Breast epithelium (tissue), 4 donors: ENCODE data around the gene DR1. TPM values are rescaled to one million over a fixed set of nuclear protein-coding genes. Genes with fewer than 3 reads are reported as not detected.

Experiments used
- DNase-seq, 2 donors: peaks; one replicate each; pipeline ENCODE4 v3.0.0-alpha.2; 2019; ENCODE audit warnings: low spot score in 2 of 2
- H3K27ac ChIP-seq, 2 donors: fragments of 200-600 bp; sonication (generic) in 1 of 2; one replicate each; pipeline ENCODE4 v1.5.1; 2016 to 2019; ENCODE audit warnings: mild to moderate bottlenecking in 1 of 2
- H3K27me3 ChIP-seq, 2 donors: fragments of 200-600 bp; sonication (generic) in 1 of 2; one replicate each; pipeline versions ENCODE4 v1.5.1 to v1.6.0; 2017 to 2019; ENCODE audit warnings: control low read depth in 1 of 2, mild to moderate bottlenecking in 1 of 2
- H3K36me3 ChIP-seq: fragments of 200-600 bp; one replicate; pipeline ENCODE4 v1.5.1; 2019
- H3K4me1 ChIP-seq, 2 donors: fragments of 200-600 bp; sonication (generic); one replicate each; pipeline ENCODE4 v1.5.1; 2016 to 2019; ENCODE audit warnings: control low read depth in 1 of 2
- H3K4me3 ChIP-seq, 3 donors: fragments of 200-600 bp; sonication (generic); 1 replicate in 2 of 3; 2 replicates in 1 of 3; pipeline ENCODE4 v1.5.1; 2016 to 2019; ENCODE audit warnings: mild to moderate bottlenecking in 3 of 3, moderate library complexity in 2 of 3
- H3K9me3 ChIP-seq, 2 donors: fragments of 200-600 bp; sonication (generic) in 1 of 2; one replicate each; pipeline ENCODE4 v1.5.1; 2016 to 2019; ENCODE audit warnings: control low read depth in 1 of 2
- CTCF ChIP-seq, 3 donors: fragments of 450-650 bp; IDR thresholded peaks; one replicate each; pipeline ENCODE4 v1.5.1; 2016 to 2017; ENCODE audit warnings: antibody characterized with exemption in 3 of 3, mild to moderate bottlenecking in 3 of 3, moderate library complexity in 3 of 3
- POLR2A ChIP-seq: fragments of 450-650 bp; IDR thresholded peaks from one replicate; pipeline ENCODE4 v1.6.1; 2016; ENCODE audit warnings: antibody characterized with exemption, mild to moderate bottlenecking, moderate library complexity
- POLR2AphosphoS5 ChIP-seq, 3 donors: sonication (generic); formaldehyde crosslinking; IDR thresholded peaks; one replicate each; pipeline ENCODE4 v1.6.1; 2017; ENCODE audit warnings: antibody characterized with exemption in 3 of 3
- intact Hi-C: fragments of 100-400 bp; cut with DNase I; formaldehyde crosslinking; loops from one replicate; pipeline ENCODE4 v1.15.1; 2023; ENCODE audit warnings: low total_unique reads
- total RNA-seq, 3 donors: library from RNA; depleted of rRNA; stranded (reverse); fragments of >200 nt; gene quantifications; one replicate each; pipeline ENCODE4 v1.1.0, GENCODE V29; 2016

The DR1 gene
- total RNA-seq, 3 donors from 2014 or later, result 23.6 to 33.1 (median 31.0) TPM

GRCh38 chr1:93339171-93339697 is 6.5 kb upstream of the DR1 start:
- Histone ChIP-seq H3K9me3 (no peaks in the 10 kb centered on the region), H3K27me3 (no peaks in the 10 kb centered on the region), H3K4me1 (no peaks in the 10 kb centered on the region), H3K36me3 (no peaks in the 10 kb centered on the region), H3K4me3 (no peak overlapping the region), H3K27ac (no peak overlapping the region)
- TF ChIP-seq POLR2A (no peak), CTCF (IDR thresholded peaks at IDR 0.05) (no peak), POLR2AphosphoS5 (IDR thresholded peaks at IDR 0.05) (no peak)
- DNase-seq, result no peak
- intact Hi-C loops, result no loop called here

GRCh38 chr1:93340090-93340489 is 5.6 kb upstream of the DR1 start:
- Histone ChIP-seq H3K27me3 (no peaks in the 10 kb centered on the region), H3K4me3 (no peak overlapping the region), H3K27ac (no peak overlapping the region), H3K36me3 (no peaks in the 10 kb centered on the region), H3K4me1 (no peaks in the 10 kb centered on the region), H3K9me3 (no peaks in the 10 kb centered on the region)
- no peak for TF ChIP-seq POLR2AphosphoS5 (IDR thresholded peaks at IDR 0.05)
- no peak for DNase-seq
- intact Hi-C loops, result loop anchor here (10.0 kb wide), 1 partner anchor 105 kb away; the partner anchor contains the start of gene FNBP1L

- no peak for DNase-seq
- Histone ChIP-seq H3K36me3 (no peaks in the 10 kb centered on the region), H3K9me3 (no peaks in the 10 kb centered on the region), H3K4me3 (no peak overlapping the region), H3K4me1 (no peaks in the 10 kb centered on the region), H3K27ac (no peak overlapping the region), H3K27me3 (no peaks in the 10 kb centered on the region)
- intact Hi-C loops, result loop anchor here (10.0 kb wide), 1 partner anchor 100 kb away; the partner anchor contains the start of gene FNBP1L
- TF ChIP-seq POLR2AphosphoS5 (IDR thresholded peaks at IDR 0.05) (no peak), CTCF (IDR thresholded peaks at IDR 0.05) (no peak), POLR2A (no peak)
Observed at GRCh38 chr1:93344484-93344883, 1.2 kb upstream of the DR1 start.

- peaks cover 0 to 1% of the 10 kb centered on the region in 2 donors for H3K4me1 ChIP-seq
- no peak for TF ChIP-seq CTCF (IDR thresholded peaks at IDR 0.05)
- TF ChIP-seq POLR2AphosphoS5 (IDR thresholded peaks at IDR 0.05), result no peak
- no peak for TF ChIP-seq POLR2A
- DNase-seq, result no peak
- intact Hi-C loops, result loop anchor here (10.0 kb wide), 1 partner anchor 100 kb away; the partner anchor contains the start of gene FNBP1L
- H3K9me3 ChIP-seq, result no peaks in the 10 kb centered on the region
- H3K27ac ChIP-seq, result peak overlapping the region; percentile 93 to 97
- no peaks in the 10 kb centered on the region for H3K27me3 ChIP-seq
- H3K36me3 ChIP-seq, result no peaks in the 10 kb centered on the region
- peak overlapping the region; percentile 87 to 94 (median 92) for H3K4me3 ChIP-seq
Observed at GRCh38 chr1:93344886-93345632, 648 bp upstream of the DR1 start.

- H3K36me3 ChIP-seq, result no peaks in the 10 kb centered on the region
- DNase-seq, result no peak
- intact Hi-C loops, result loop anchor here (10.0 kb wide), 1 partner anchor 98 kb away; the partner anchor contains the start of gene FNBP1L
- peaks cover 0 to 3% of the 10 kb centered on the region in 2 donors for H3K4me1 ChIP-seq
- H3K4me3 ChIP-seq, result peak overlapping the region; percentile 87 to 94 (median 92)
- H3K27me3 ChIP-seq, result no peaks in the 10 kb centered on the region
- H3K27ac ChIP-seq, result peak overlapping the region; percentile 93 to 97
- no peak for TF ChIP-seq POLR2A
- no peak for TF ChIP-seq CTCF (IDR thresholded peaks at IDR 0.05)
- TF ChIP-seq POLR2AphosphoS5 (IDR thresholded peaks at IDR 0.05), result no peak
- no peaks in the 10 kb centered on the region for H3K9me3 ChIP-seq
Observed at GRCh38 chr1:93346421-93346993, 800 bp downstream of the DR1 start.
